ENCODE measurements around the gene TRPV4. TPM values are rescaled to one million over a fixed set of nuclear protein-coding genes. Genes with fewer than 3 reads are reported as not detected.

Gene TRPV4
- total RNA-seq, 4 donors from 2014 or later: 2.8 to 7.5 (median 4.8) TPM

GRCh38 chr12:109821968-109822367, 11.2 kb downstream of the TRPV4 start:
- Histone ChIP-seq H3K27me3 (peaks cover 0 to 5% (median 0%) of the 10 kb centered on the region in 4 donors), H3K9me3 (no peaks in the 10 kb centered on the region), H3K4me3 (no peak overlapping the region), H3K4me1 (peaks cover 16 to 65% (median 29%) of the 10 kb centered on the region in 3 donors), H3K36me3 (no peaks in the 10 kb centered on the region), H3K27ac (peak overlapping the region; percentile 72 to 89 (median 77))
- no peak for DNase-seq
- TF ChIP-seq POLR2A (IDR thresholded peaks at IDR 0.05): no peak
- TF ChIP-seq, protein P1, sequence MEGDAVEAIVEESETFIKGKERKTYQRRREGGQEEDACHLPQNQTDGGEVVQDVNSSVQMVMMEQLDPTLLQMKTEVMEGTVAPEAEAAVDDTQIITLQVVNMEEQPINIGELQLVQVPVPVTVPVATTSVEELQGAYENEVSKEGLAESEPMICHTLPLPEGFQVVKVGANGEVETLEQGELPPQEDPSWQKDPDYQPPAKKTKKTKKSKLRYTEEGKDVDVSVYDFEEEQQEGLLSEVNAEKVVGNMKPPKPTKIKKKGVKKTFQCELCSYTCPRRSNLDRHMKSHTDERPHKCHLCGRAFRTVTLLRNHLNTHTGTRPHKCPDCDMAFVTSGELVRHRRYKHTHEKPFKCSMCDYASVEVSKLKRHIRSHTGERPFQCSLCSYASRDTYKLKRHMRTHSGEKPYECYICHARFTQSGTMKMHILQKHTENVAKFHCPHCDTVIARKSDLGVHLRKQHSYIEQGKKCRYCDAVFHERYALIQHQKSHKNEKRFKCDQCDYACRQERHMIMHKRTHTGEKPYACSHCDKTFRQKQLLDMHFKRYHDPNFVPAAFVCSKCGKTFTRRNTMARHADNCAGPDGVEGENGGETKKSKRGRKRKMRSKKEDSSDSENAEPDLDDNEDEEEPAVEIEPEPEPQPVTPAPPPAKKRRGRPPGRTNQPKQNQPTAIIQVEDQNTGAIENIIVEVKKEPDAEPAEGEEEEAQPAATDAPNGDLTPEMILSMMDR (IDR thresholded peaks at IDR 0.05): no peak
- intact Hi-C loops (cut with DNase I): no loop called here

DNA sequence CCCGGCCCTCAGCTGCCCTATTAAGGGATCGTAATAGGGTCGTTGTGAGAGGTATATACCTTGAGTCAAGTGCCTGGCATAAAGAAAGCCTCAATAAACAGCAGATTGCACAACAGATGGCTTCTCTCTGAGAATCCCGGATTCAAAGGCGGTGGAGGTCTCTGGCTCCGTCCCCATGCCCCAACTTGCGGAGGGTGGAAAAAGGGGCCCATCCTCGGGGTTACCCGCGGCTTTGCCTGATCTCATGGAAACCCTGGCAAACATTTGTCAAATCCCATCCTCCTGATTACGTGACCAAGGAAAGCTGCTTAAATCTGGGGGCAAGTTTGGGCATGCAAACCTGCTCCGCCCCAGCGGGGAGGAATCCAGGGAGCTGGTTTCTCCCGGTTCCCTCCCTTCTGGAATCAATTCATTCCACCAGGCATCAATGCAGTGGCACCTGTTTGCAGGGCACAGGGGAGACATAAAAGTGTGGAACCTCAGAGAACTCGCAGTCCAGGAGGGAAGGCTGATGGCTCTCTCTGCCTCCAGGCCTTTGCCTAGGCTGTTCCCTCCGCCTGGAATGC, 12.3 kb downstream of the TRPV4 start:
- no peaks in the 10 kb centered on the region for H3K9me3 ChIP-seq
- intact Hi-C loops (cut with DNase I): no loop called here
- H3K4me3 ChIP-seq: peak overlapping the region in 1 of 4 donors; percentile 18
- H3K36me3 ChIP-seq: no peaks in the 10 kb centered on the region
- 33 to 55% methylated on average over 4 to 7 of the region's 16 CpGs for WGBS, 2 donors
- H3K4me1 ChIP-seq: peaks cover 18 to 63% (median 29%) of the 10 kb centered on the region in 3 donors
- peak overlapping the region; percentile 61 to 89 (median 76) for H3K27ac ChIP-seq
- no peak for DNase-seq
- H3K27me3 ChIP-seq: peaks cover 0 to 7% (median 0%) of the 10 kb centered on the region in 4 donors
- no peak for TF ChIP-seq POLR2A (IDR thresholded peaks at IDR 0.05)
- TF ChIP-seq, protein P1 (IDR thresholded peaks at IDR 0.05): no peak

DNA sequence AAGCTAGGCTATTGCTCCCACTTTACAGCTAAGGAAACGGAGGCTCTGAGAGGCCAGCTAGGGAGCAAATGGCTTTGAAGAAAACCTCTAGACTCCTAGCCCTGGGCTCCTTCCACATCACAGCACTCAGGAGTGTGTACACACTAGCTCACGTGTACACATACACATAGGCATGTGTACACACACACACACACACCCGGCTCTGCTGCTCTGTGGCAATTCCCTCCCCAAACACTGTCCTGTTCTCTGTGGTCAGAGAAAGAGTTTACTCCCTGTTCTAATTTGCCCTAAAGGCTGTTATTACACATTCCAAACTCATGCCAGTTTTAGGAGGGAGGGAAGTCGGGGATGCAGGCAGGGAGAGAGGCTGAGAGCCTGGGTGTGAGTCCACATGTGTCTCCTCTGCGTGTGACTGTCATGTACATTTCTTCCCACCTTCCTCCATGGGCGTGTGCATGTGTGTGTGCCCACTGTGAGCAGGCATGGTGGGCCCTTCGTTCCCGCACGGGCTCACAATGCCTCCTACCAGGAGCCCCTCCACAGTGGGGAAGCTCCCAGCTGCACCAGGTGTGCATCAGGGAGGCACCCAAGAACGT, 14.2 kb downstream of the TRPV4 start:
- H3K4me1 ChIP-seq: peaks cover 22 to 65% (median 29%) of the 10 kb centered on the region in 3 donors
- H3K27me3 ChIP-seq: peaks cover 0 to 7% (median 0%) of the 10 kb centered on the region in 4 donors
- intact Hi-C loops (cut with DNase I): no loop called here
- peaks cover 0 to 9% (median 0%) of the 10 kb centered on the region in 3 donors for H3K36me3 ChIP-seq
- H3K4me3 ChIP-seq: no peak overlapping the region
- no peaks in the 10 kb centered on the region for H3K9me3 ChIP-seq
- no peak for DNase-seq
- TF ChIP-seq, protein P1 (IDR thresholded peaks at IDR 0.05): no peak
- no peak for TF ChIP-seq POLR2A (IDR thresholded peaks at IDR 0.05)
- H3K27ac ChIP-seq: peak overlapping the region in 2 of 4 donors; percentile 22 to 44
- WGBS, 2 donors: 16 to 29% methylated on average over 6 of the region's 10 CpGs

DNA sequence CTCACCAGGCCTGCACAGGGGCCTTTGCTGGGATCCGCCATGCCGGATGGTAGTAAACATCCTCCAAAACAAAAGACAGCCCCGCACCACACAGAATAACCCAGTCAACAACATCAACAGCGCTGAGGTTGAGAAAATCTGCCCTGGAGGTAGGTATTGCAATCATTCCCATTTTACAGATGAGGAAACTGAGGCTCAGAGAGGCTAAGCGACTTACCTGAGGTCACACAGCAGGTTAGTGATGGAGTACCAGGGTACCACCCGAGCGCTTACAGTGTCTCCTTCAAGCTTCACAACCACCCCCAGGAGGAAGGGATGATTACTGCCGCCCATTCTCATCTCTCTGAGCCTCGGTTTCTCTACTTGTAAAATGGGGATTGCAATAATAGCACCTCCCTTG, 14.9 kb downstream of the TRPV4 start:
- intact Hi-C loops (cut with DNase I): no loop called here
- TF ChIP-seq, protein P1 (IDR thresholded peaks at IDR 0.05): no peak
- no peak for TF ChIP-seq POLR2A (IDR thresholded peaks at IDR 0.05)
- Histone ChIP-seq H3K36me3 (peaks cover 0 to 16% (median 0%) of the 10 kb centered on the region in 3 donors), H3K9me3 (no peaks in the 10 kb centered on the region), H3K27ac (no peak overlapping the region), H3K27me3 (peaks cover 0 to 7% (median 0%) of the 10 kb centered on the region in 4 donors), H3K4me3 (no peak overlapping the region), H3K4me1 (peaks cover 22 to 57% (median 27%) of the 10 kb centered on the region in 3 donors)
- DNase-seq: no peak
- WGBS, 2 donors: 91 to 92% methylated on average over 8 to 9 of the region's 9 CpGs

DNA sequence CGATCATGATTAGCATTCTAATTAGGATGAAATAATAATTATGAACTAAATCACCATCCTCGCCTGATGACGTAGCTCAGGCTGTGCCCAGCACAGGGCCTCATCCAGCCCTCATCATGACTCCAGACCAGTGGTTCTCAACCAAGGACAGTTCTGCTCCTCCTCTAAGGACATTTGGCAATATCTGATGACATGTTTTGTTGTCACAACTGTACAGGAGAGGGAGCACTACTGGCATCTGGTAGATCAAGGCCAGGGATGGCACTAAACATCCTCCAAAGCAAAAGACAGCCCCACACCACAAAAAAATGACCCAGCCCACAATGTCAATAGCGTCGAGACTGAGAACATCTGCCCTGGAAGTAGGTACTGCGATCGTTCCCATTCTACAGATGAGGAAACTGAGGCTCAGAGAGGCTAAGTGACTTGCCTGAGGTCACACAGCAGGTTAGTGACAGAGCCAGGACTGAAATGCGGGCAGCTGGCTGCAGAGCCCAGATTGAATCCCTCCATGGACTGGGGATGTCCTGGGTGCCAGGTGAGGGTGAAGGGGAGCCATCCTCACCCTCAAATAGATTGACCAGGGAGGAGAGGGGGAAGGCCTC, 15.5 kb downstream of the TRPV4 start:
- WGBS, 2 donors: 86 to 96% methylated on average over 4 to 8 of the region's 8 CpGs
- Histone ChIP-seq H3K27ac (no peak overlapping the region), H3K4me3 (no peak overlapping the region), H3K36me3 (peaks cover 0 to 21% (median 0%) of the 10 kb centered on the region in 3 donors), H3K9me3 (no peaks in the 10 kb centered on the region), H3K27me3 (peaks cover 0 to 7% (median 0%) of the 10 kb centered on the region in 4 donors), H3K4me1 (peaks cover 19 to 52% (median 22%) of the 10 kb centered on the region in 3 donors)
- DNase-seq: no peak
- TF ChIP-seq POLR2A (IDR thresholded peaks at IDR 0.05): no peak
- intact Hi-C loops (cut with DNase I): no loop called here

All from esophagus squamous epithelium (tissue), 5 donors.